ENCODE data around the gene HMX1.

- TF ChIP-seq POLR2AphosphoS5 (IDR thresholded peaks at IDR 0.05; ENCODE audit: low read depth, low read length) (no peak), SPI1 (IDR thresholded peaks at IDR 0.05; ENCODE audit: low read depth, low read length) (no peak), POLR2A (IDR thresholded peaks at IDR 0.05; ENCODE audit: low read depth, low read length) (no peak), TAF1 (IDR thresholded peaks at IDR 0.05; ENCODE audit: low read depth, low read length) (no peak)
These were observed 9.2 kb upstream of the HMX1 start for GRCh38 chr4:8880851-8881250.

All from GM12891 (cell line).